ENCODE data around the gene MB21D2.

- no peak for TF ChIP-seq POLR2A (IDR thresholded peaks at IDR 0.05; ENCODE audit: borderline replicate concordance, extremely low read depth, insufficient read depth, insufficient read length)
- TF ChIP-seq CEBPB (IDR thresholded peaks at IDR 0.05; ENCODE audit: low read depth): no peak
- no peak for TF ChIP-seq ATF3 (IDR thresholded peaks at IDR 0.05)
- TF ChIP-seq SP1 (IDR thresholded peaks at IDR 0.05; ENCODE audit: low read depth): no peak
- no peak for TF ChIP-seq CTCF (IDR thresholded peaks at IDR 0.05 in 2 of 3, conservative IDR thresholded peaks at IDR 0.05 in 1 of 3; ENCODE audit: borderline replicate concordance in 1 of 3, insufficient read depth in 1 of 3, low read depth in 2 of 3, low read length in 2 of 3)
- TF ChIP-seq YY1 (IDR thresholded peaks at IDR 0.05; ENCODE audit: extremely low read depth, insufficient replicate concordance, low read depth, low read length): no peak
- TF ChIP-seq ZBTB33 (IDR thresholded peaks at IDR 0.05; ENCODE audit: extremely low read depth, insufficient replicate concordance, low read length): no peak
Observed at GRCh38 chr3:192861972-192862371, 55.7 kb downstream of the MB21D2 start.

Measured in HCT116 (cell line).